ENCODE data around the gene PIK3CB. TPM values are rescaled to one million over a fixed set of nuclear protein-coding genes. Genes with fewer than 3 reads are reported as not detected.
"Not testable (repeated sequence)": the region's sequence is repeated elsewhere in the genome, so short reads cannot be mapped to it uniquely, and the experiment has no call there.

The PIK3CB gene
- total and polyA plus RNA-seq, 7 donors, result 5.8 to 46.3 (median 18.1) TPM

GRCh38 chr3:138682648-138683047 lies 152.1 kb downstream of the PIK3CB start:
- no peaks in the 10 kb centered on the region for H3K9me3 ChIP-seq
- H3K27ac ChIP-seq, result no peak overlapping the region
- ATAC-seq (no peak), DNase-seq (no peak)
- H3K4me1 ChIP-seq, result no peaks in the 10 kb centered on the region
- intact Hi-C loops (cut with DNase I), result loop anchor here in 1 of 2 donors (10.0 kb wide), 1 partner anchor 692 kb away; no protein-coding TSS in a partner anchor
- TF ChIP-seq, protein P1, sequence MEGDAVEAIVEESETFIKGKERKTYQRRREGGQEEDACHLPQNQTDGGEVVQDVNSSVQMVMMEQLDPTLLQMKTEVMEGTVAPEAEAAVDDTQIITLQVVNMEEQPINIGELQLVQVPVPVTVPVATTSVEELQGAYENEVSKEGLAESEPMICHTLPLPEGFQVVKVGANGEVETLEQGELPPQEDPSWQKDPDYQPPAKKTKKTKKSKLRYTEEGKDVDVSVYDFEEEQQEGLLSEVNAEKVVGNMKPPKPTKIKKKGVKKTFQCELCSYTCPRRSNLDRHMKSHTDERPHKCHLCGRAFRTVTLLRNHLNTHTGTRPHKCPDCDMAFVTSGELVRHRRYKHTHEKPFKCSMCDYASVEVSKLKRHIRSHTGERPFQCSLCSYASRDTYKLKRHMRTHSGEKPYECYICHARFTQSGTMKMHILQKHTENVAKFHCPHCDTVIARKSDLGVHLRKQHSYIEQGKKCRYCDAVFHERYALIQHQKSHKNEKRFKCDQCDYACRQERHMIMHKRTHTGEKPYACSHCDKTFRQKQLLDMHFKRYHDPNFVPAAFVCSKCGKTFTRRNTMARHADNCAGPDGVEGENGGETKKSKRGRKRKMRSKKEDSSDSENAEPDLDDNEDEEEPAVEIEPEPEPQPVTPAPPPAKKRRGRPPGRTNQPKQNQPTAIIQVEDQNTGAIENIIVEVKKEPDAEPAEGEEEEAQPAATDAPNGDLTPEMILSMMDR (IDR thresholded peaks at IDR 0.05), result no peak
- no peak overlapping the region for H3K4me3 ChIP-seq
- peaks cover 5 to 67% of the 10 kb centered on the region in 2 donors for H3K36me3 ChIP-seq (ENCODE audit: insufficient read depth in 1 of 2, low read depth in 1 of 2)
- H3K27me3 ChIP-seq (ENCODE audit: insufficient read depth in 3 of 3, low read length in 2 of 3), result no peaks in the 10 kb centered on the region

- Histone ChIP-seq H3K27me3 (ENCODE audit: insufficient read depth in 3 of 3, low read length in 2 of 3) (no peaks in the 10 kb centered on the region), H3K4me1 (no peaks in the 10 kb centered on the region), H3K27ac (no peak overlapping the region), H3K36me3 (ENCODE audit: insufficient read depth in 1 of 2, low read depth in 1 of 2) (peaks cover 5 to 58% of the 10 kb centered on the region in 2 donors), H3K9me3 (peaks cover 1% of the 10 kb centered on the region), H3K4me3 (no peak overlapping the region)
- ATAC-seq (peak in 1 of 4 donors; percentile 69), DNase-seq (no peak)
- TF ChIP-seq, protein P1 (IDR thresholded peaks at IDR 0.05), result no peak
- WGBS, 3 donors, result 79 to 83% (median 80%) methylated on average over 5 of the region's 5 CpGs
- intact Hi-C loops (cut with DNase I), result loop anchor here in 1 of 2 donors (10.0 kb wide), 1 partner anchor 693 kb away; no protein-coding TSS in a partner anchor
Observed at GRCh38 chr3:138681463-138682220, 153.1 kb downstream of the PIK3CB start.

DNA sequence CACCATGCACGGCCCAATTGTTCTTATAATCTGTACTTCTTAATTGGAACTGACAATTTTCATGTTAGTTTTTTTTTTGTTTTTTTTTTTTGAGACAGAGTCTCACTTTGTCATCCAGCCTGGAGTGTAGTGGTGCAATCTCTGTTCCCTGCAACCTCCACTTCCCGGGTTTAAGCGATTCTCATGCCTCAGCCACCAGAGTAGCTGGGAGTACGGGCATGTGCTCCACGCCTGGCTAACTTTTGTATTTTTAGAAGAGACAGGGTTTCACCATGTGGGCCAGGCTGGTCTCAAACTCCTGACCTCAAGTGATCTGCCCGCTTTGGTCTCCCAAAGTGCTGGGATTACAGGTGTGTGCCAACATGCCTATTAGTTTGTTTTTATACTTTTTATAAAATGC lies 153.8 kb downstream of the PIK3CB start:
- 70 to 96% (median 79%) methylated on average over 6 of the region's 6 CpGs for WGBS, 3 donors
- DNase-seq; H3K4me1 ChIP-seq; H3K9me3 ChIP-seq; H3K27ac ChIP-seq; H3K4me3 ChIP-seq; H3K27me3 ChIP-seq (ENCODE audit: insufficient read depth in 3 of 3, low read length in 2 of 3): not testable (repeated sequence)
- ATAC-seq, result peak in 1 of 4 donors; percentile 56
- peaks cover 5 to 54% of the 10 kb centered on the region in 2 donors for H3K36me3 ChIP-seq (ENCODE audit: insufficient read depth in 1 of 2, low read depth in 1 of 2)
- intact Hi-C loops (cut with DNase I), result loop anchor here in 1 of 2 donors (10.0 kb wide), 1 partner anchor 694 kb away; no protein-coding TSS in a partner anchor

DNA sequence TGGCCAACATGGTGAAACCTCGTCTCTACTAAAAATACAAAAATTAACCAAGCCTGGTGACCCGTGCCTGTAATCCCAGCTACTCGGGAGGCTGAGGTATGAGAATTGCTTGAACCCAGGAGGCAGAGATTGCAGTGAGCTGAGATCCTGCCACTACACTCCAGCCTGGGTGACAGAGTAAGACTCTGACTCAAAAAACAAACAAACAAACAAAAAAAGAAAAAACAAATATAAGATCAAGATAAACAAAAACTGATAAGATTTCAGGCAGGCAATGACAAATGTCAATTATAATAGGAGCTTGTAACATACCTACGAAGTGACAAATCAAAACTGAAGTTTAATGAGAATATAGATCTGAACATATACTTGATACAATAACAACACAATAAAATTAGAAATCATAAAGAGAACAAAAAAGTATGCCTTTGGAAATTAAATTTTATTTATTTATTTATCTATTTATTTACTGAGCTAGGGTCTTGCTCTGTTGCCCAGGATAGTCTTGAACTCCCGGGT lies 155.8 kb downstream of the PIK3CB start:
- H3K27me3 ChIP-seq (ENCODE audit: insufficient read depth in 3 of 3, low read length in 2 of 3), result no peaks in the 10 kb centered on the region
- no peak overlapping the region for H3K4me3 ChIP-seq
- H3K9me3 ChIP-seq, result peaks cover 16% of the 10 kb centered on the region
- DNase-seq, result no peak
- H3K27ac ChIP-seq, result no peak overlapping the region
- 87 to 93% (median 92%) methylated on average over 5 of the region's 5 CpGs for WGBS, 3 donors
- ATAC-seq, result no peak
- TF ChIP-seq, protein P1 (IDR thresholded peaks at IDR 0.05), result no peak
- no peaks in the 10 kb centered on the region for H3K4me1 ChIP-seq
- intact Hi-C loops (cut with DNase I), result no loop called here
- peaks cover 5 to 52% of the 10 kb centered on the region in 2 donors for H3K36me3 ChIP-seq (ENCODE audit: insufficient read depth in 1 of 2, low read depth in 1 of 2)

- H3K4me3 ChIP-seq, result no peak overlapping the region
- 94 to 100% (median 97%) methylated on average over 1 of the region's 1 CpG for WGBS, 3 donors
- DNase-seq (no peak), ATAC-seq (no peak)
- no peaks in the 10 kb centered on the region for H3K27me3 ChIP-seq (ENCODE audit: insufficient read depth in 3 of 3, low read length in 2 of 3)
- H3K9me3 ChIP-seq, result peaks cover 16% of the 10 kb centered on the region
- no peaks in the 10 kb centered on the region for H3K4me1 ChIP-seq
- TF ChIP-seq, protein P1 (IDR thresholded peaks at IDR 0.05), result no peak
- no peak overlapping the region for H3K27ac ChIP-seq
- H3K36me3 ChIP-seq (ENCODE audit: insufficient read depth in 1 of 2, low read depth in 1 of 2), result peaks cover 5 to 43% of the 10 kb centered on the region in 2 donors
- intact Hi-C loops (cut with DNase I), result no loop called here
Observed at GRCh38 chr3:138678086-138678485, 156.6 kb downstream of the PIK3CB start.

Measured in psoas muscle (tissue), 8 donors.